ENCODE results near the gene PHETA1. TPM values are rescaled to one million over a fixed set of nuclear protein-coding genes. Genes with fewer than 3 reads are reported as not detected.
"Not testable (repeated sequence)": the region's sequence is repeated elsewhere in the genome, so short reads cannot be mapped to it uniquely, and the experiment has no call there.

PHETA1 gene
- total RNA-seq, 1 experiment from 2014 or later = 9.9 TPM

DNA sequence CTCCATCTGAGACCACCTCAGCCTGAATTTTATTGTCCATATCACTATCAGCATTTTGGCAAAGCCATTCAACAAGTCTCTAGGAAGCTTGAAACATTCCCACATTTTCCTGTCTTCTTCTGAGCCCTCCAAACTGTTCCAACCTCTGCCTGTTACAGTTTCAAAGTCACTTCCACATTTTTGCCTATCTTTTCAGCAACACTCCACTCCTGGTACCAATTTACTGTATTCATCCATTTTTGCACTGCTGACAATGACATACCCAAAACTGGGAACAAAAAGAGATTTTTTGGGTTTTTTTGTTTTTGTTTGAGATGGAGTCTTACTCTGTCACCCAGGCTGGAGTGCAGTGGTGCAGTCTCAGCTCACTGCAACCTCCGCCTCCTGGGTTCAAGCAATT lies 4.3 kb upstream of the PHETA1 start:
- DNase-seq (ENCODE audit: low spot score) = not testable (repeated sequence)

GRCh38 chr12:111369496-111370220 lies 763 bp upstream of the PHETA1 start:
- DNase-seq (ENCODE audit: low spot score) = no peak

DNA sequence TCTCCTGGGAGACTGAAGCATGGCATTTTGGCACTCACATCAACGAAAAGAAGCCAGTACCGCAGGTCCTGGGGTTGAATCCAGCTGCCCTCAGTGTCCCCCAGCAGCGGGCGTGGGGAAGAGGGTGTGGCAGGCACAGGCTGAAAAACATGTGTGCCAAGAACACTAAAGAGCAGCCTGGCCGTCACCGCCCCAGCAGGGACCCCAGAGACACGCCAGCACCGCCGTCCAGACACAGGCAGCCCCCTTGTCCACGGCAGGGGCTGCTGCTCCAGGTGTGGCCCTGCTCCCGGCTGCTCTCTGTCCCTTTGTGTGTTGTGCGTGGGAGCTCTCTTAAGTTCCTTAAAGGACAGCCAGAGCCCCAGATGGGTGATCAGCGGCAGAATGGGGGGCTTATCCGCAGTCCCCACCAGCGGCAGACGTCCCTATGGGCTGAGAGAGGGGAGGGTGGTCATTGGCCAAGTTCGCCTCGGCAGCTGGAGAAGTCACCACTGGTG lies 556 bp downstream of the PHETA1 start:
- DNase-seq (ENCODE audit: low spot score) = peak; percentile 23

GRCh38 chr12:111367661-111368221 lies 1.2 kb downstream of the PHETA1 start:
- DNase-seq (ENCODE audit: low spot score) = peak; percentile 67

DNA sequence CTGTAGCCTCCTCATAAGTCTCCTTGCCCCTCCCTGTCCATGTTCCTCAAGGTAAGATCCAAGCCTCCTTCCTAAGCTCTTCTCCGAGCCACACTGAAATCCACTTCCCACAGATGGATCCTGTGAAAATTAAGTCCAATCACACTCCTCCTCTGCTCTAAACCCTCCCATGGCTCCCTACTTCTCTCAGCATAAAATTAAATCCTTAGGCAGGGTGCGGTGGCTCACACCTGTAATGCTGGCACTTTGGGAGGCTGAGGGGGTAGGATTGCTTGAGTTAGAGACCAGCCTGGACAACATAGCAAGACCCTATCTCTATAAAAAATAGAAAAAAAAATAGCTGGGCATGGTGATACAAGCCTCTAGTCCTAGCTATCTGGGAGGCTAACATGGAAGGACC lies 2.3 kb downstream of the PHETA1 start:
- DNase-seq (ENCODE audit: low spot score) = no peak

- DNase-seq (ENCODE audit: low spot score) = no peak
These were observed 2.8 kb downstream of the PHETA1 start for GRCh38 chr12:111366075-111366474.

DNA sequence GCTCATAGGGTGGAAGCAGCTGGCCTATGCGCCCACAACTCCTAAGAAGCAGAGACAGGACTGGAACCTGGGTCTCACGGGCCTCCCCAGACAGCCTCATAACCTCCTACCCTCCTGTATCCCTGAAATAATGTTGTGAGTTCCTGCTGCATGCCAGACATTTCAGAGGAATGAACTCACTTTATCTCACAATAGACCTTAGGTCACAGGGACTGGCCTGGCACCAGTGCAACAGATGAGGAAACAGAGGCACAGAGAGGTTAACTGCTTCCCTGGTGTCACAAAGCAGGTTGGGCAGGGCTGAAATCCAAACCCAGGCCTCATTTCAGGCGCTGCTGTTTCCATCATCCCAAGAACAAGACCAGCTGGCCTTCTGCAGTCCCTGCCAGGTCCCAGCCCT lies 5.3 kb downstream of the PHETA1 start:
- DNase-seq (ENCODE audit: low spot score) = no peak

DNA sequence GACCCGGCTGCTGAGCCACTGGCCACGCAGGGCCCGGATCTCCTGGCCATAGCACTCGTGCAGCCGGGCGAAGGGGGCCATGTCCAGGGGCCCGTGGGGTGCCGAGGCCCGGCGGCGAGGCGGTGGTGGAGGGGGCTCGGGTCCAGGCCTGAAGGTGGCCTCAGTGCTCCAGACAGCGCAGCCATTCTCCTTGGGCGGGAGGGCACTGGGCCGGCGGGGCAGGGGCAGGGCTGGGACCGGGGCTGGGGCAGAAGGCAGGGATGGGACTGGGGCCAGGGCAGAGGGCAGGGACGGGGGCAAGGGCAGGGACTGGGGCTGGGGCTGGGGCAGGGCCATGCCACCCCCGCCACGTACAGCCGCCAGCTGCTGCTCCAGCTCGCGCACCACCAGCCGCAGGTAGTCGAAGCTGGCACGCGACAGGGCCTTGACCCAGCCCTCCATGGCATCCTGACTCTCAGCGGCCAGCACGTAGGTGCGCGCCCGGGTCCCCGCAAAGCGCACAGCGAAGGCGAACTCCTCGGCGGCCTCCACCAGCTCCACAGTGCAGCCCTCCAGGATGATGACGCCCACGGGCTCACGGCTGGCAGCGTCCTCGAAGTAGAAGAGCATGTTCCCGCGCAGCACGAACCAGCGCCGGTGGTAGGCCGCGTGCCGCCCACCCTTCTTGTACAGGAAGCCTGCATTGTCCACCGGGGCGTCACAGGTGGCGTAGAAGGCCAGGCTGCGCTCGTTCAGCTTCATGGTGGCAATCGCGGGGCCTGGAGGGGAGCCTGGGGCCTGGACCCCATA lies 6.0 kb downstream of the PHETA1 start:
- no peak for DNase-seq (ENCODE audit: low spot score)

DNA sequence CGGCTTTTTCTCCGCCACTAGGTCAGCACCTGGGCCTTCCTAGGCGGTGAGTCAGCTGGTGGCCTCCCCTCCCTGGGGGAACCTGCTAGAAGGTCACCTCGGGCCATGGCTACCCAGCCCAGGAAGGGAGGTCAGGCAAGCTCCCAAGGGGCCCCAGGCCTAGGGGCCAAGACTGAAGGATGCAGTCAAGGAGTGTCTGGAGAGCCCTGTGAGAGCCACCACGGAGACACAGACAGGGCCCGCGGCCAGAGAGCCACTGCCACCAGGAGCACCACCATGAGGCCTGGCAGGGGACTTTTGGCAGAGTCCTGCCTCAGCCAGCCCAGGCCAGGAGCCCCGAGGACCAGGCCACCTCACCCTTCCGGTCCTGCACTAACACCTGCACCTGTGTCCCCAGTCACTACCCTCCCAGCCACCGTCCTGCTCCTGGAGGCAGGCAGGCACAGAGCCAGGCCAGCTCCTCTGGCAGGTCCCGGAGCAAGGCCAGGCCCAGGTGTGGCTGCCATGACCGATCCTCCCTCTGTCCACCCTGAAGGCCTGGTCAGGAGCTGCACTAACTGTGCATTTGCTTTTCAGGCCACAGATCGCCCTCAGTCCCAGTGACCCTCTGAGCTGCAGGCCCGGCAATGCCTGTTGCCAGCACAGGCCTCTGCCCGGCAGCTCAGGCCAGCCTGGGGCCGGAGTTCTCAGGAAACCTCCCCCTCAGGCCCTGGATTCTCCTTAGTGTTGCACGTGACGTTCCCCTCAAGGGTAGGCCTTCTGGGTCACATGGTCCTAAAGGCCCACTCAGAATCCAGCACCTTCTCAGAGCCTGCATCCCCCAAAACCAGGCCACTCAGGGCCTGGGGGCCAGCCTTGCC lies 6.9 kb downstream of the PHETA1 start:
- no peak for DNase-seq (ENCODE audit: low spot score)

GRCh38 chr12:111361073-111361716 lies 7.7 kb downstream of the PHETA1 start:
- DNase-seq (ENCODE audit: low spot score) = no peak

DNA sequence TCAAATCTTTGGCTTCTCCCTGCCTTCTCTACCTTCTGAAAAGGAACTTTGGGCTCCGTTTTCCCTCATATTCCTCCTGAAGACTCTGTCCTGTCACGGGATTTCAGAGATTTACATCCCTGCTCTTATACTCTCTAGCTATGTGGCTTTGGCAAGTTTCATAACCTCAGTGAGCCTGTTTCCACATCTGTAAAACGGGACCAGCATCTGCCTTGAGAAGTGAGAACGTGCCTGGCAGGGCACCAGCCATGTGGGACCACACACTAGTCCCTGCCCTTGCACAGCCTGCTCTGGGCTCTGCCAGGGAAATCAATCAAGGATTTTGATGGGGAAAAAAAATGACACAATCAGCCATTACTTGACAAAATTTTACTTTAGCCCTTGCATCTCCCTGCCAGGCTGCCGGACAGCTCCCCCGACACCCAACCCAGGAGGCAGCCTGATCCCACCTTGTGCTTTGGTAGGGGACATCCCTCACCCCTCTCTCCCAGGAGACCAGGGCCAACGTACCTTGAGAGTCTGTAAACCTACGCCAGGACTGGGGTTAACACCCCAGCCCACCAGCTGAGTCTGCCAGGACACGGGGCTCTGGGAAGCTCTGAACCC lies 8.5 kb downstream of the PHETA1 start:
- DNase-seq (ENCODE audit: low spot score) = no peak

DNA sequence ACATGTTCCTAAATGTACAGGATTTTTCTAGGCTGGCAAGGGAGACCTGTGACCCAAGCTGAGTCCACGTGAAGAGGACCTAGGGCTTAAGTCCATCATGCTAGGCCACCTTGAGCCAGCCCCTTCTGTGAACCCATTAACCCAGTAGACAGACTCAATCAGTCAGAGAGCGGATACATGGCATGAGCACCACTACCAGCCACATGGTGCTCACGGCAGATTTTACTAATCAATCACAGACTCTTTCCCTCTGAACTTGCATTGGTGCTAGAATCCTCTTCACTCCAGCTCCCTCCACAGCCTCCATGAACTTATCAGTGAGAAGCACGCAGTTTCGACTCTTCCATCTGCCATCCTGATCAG lies 9.0 kb downstream of the PHETA1 start:
- DNase-seq (ENCODE audit: low spot score) = no peak

GRCh38 chr12:111359231-111359913 lies 9.5 kb downstream of the PHETA1 start:
- DNase-seq (ENCODE audit: low spot score) = no peak

GRCh38 chr12:111355201-111355925 lies 13.5 kb downstream of the PHETA1 start:
- DNase-seq (ENCODE audit: low spot score) = no peak

DNA sequence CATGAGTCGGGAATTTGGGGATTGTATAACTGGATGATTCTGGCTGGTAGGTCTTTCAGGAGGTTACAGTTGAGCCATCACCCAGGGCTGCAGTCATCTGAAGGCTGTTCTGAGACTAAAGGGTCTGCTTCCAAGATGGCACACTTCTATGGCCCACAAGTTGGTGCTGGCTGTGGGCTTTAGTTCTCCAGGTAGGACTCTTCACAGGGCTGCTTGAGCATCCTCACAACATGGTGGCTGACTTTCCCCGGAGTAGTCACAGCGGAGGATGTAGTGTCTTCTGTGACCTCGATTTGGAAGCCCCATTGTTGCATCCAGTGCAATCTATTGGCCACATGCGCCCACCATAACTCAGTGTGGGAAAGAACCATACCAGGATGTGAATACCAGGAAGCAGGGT lies 14.4 kb downstream of the PHETA1 start:
- no peak for DNase-seq (ENCODE audit: low spot score)

GRCh38 chr12:111353603-111354295 lies 15.1 kb downstream of the PHETA1 start:
- no peak for DNase-seq (ENCODE audit: low spot score)

GRCh38 chr12:111353026-111353425 lies 15.9 kb downstream of the PHETA1 start:
- no peak for DNase-seq (ENCODE audit: low spot score)

DNA sequence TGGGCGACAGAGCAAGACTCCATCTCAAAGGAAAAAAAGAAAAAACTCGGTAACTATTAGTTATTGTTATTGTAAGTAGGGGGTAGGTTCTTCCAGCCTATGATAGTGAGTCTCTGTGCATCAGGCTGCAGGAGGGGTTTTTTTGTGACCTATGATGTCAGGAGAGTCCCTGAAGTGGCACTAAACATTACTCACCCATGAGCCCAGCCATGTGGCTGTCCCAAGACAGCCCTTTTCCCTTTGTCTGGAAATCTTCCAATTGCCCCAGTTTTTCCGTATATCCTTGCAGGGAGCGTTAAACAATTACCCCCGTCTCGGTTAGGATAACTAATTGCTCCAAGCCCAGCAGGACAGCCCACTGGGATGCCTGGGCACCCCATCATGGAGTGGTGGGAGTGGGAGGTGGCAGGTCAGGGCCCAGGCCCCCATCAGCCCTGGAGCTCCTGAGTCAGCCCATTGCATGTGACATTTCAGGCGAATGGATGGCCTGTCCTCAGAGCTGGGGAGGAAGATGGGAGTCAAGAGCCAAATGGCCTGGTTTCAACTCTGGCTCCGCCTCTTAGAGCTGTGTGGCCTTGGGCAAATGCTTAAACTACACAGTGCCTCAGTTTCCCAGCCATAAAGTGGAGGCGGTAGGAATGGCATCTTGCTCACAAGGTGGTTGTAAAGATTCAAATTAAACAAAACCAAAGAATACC lies 16.4 kb downstream of the PHETA1 start:
- DNase-seq (ENCODE audit: low spot score) = no peak

Data from HT-29 (cell line).